ENCODE measurements around the gene KCNIP4. TPM values are rescaled to one million over a fixed set of nuclear protein-coding genes. Genes with fewer than 3 reads are reported as not detected.

The KCNIP4 gene
- total RNA-seq, 3 donors from 2014 or later (not counting 1 experiment from before 2014, with no cell fraction given), result not detected

- Mint-ChIP-seq H3K27me3 (ENCODE audit: low read depth in 2 of 2) (peaks cover 0 to 6% of the 10 kb centered on the region in 2 donors), H3K4me1 (peaks cover 11 to 17% of the 10 kb centered on the region in 2 donors), H3K27ac (no peak overlapping the region), H3K9me3 (no peaks in the 10 kb centered on the region), H3K4me3 (no peak overlapping the region), H3K36me3 (no peaks in the 10 kb centered on the region)
- Histone ChIP-seq H3K27me3 (ENCODE audit: control insufficient read depth, insufficient read depth, low read length) (no peaks in the 10 kb centered on the region), H3K9me3 (ENCODE audit: control insufficient read depth, insufficient read depth, low read length) (no peaks in the 10 kb centered on the region), H3K36me3 (ENCODE audit: control insufficient read depth, insufficient read depth, low read length) (no peaks in the 10 kb centered on the region), H3K4me1 (ENCODE audit: control insufficient read depth, insufficient read depth, low read length) (peaks cover 3% of the 10 kb centered on the region), H3K27ac (ENCODE audit: low read length) (no peak overlapping the region), H3K4me3 (ENCODE audit: low read length) (no peak overlapping the region)
- intact Hi-C loops (cut with micrococcal nuclease), result loop anchor here (1.0 to 2.0 kb wide), 2 partner anchors 362 to 991 kb away; no protein-coding TSS in a partner anchor
- ATAC-seq (peak; percentile 70 to 85 (median 73)), DNase-seq (peak; percentile 25 to 61)
- WGBS (ENCODE audit: insufficient coverage), result 36% methylated on average over 13 of the region's 14 CpGs
- peak; percentile 77 for TF ChIP-seq CTCF (IDR thresholded peaks at IDR 0.05)
Measured at GRCh38 chr4:20773144-20773997, 1175.2 kb downstream of the KCNIP4 start.

GRCh38 chr4:20764366-20764992 lies 1184.1 kb downstream of the KCNIP4 start:
- Histone ChIP-seq H3K36me3 (ENCODE audit: control insufficient read depth, insufficient read depth, low read length) (no peaks in the 10 kb centered on the region), H3K9me3 (ENCODE audit: control insufficient read depth, insufficient read depth, low read length) (no peaks in the 10 kb centered on the region), H3K4me1 (ENCODE audit: control insufficient read depth, insufficient read depth, low read length) (no peaks in the 10 kb centered on the region), H3K27me3 (ENCODE audit: control insufficient read depth, insufficient read depth, low read length) (no peaks in the 10 kb centered on the region), H3K27ac (ENCODE audit: low read length) (no peak overlapping the region), H3K4me3 (ENCODE audit: low read length) (no peak overlapping the region)
- ATAC-seq (no peak), DNase-seq (no peak)
- Mint-ChIP-seq H3K27me3 (ENCODE audit: low read depth in 2 of 2) (no peaks in the 10 kb centered on the region), H3K27ac (no peak overlapping the region), H3K4me3 (no peak overlapping the region), H3K4me1 (no peaks in the 10 kb centered on the region), H3K36me3 (no peaks in the 10 kb centered on the region), H3K9me3 (no peaks in the 10 kb centered on the region)
- no peak for TF ChIP-seq CTCF (IDR thresholded peaks at IDR 0.05)
- 88% methylated on average over 10 of the region's 13 CpGs for WGBS (ENCODE audit: insufficient coverage)
- intact Hi-C loops (cut with micrococcal nuclease), result no loop called here

GRCh38 chr4:20761826-20762225 lies 1186.7 kb downstream of the KCNIP4 start:
- no CpG with 5 or more reads among the region's 1 CpG for WGBS (ENCODE audit: insufficient coverage)

More at GRCh38 chr4:20761826-20762225, 1186.7 kb downstream of the KCNIP4 start:
- Histone ChIP-seq H3K4me1 (ENCODE audit: control insufficient read depth, insufficient read depth, low read length) (no peaks in the 10 kb centered on the region), H3K36me3 (ENCODE audit: control insufficient read depth, insufficient read depth, low read length) (no peaks in the 10 kb centered on the region), H3K27me3 (ENCODE audit: control insufficient read depth, insufficient read depth, low read length) (no peaks in the 10 kb centered on the region), H3K4me3 (ENCODE audit: low read length) (no peak overlapping the region), H3K27ac (ENCODE audit: low read length) (no peak overlapping the region), H3K9me3 (ENCODE audit: control insufficient read depth, insufficient read depth, low read length) (no peaks in the 10 kb centered on the region)
- intact Hi-C loops (cut with micrococcal nuclease), result no loop called here
- Mint-ChIP-seq H3K4me1 (no peaks in the 10 kb centered on the region), H3K27me3 (ENCODE audit: low read depth in 2 of 2) (no peaks in the 10 kb centered on the region), H3K27ac (no peak overlapping the region), H3K36me3 (no peaks in the 10 kb centered on the region), H3K4me3 (no peak overlapping the region), H3K9me3 (no peaks in the 10 kb centered on the region)
- DNase-seq, result no peak
- no peak for ATAC-seq
- TF ChIP-seq CTCF (IDR thresholded peaks at IDR 0.05), result no peak
